Esophagus (tissue), 2 donors: ENCODE results near the gene ANKRD13A. TPM values are rescaled to one million over a fixed set of nuclear protein-coding genes. Genes with fewer than 3 reads are reported as not detected.
"Not testable (repeated sequence)": the region's sequence is repeated elsewhere in the genome, so short reads cannot be mapped to it uniquely, and the experiment has no call there.

Source experiments
- H3K27ac ChIP-seq, 2 donors: one replicate each; pipeline ENCODE4 v1.5.1; 2013; ENCODE audit warnings: low read depth in 2 of 2, mild to moderate bottlenecking in 2 of 2, inconsistent platforms in 1 of 2, low read length in 1 of 2, moderate library complexity in 1 of 2
- H3K27me3 ChIP-seq, 2 donors: one replicate each; pipeline ENCODE4 v1.6.1; 2013; ENCODE audit warnings: low read length in 2 of 2, control low read depth in 1 of 2, mild to moderate bottlenecking in 1 of 2; ENCODE audit not compliant: insufficient read depth in 2 of 2, control insufficient read depth in 1 of 2
- H3K36me3 ChIP-seq, 2 donors: one replicate each; pipeline ENCODE4 v1.6.1; 2013; ENCODE audit warnings: low read length in 1 of 2; ENCODE audit not compliant: control insufficient read depth in 2 of 2, insufficient read depth in 2 of 2
- H3K4me1 ChIP-seq, 2 donors: one replicate each; pipeline ENCODE4 v1.6.1; 2013; ENCODE audit warnings: low read length in 1 of 2; ENCODE audit not compliant: control insufficient read depth in 2 of 2, insufficient read depth in 2 of 2
- H3K4me3 ChIP-seq, 2 donors: one replicate each; pipeline ENCODE4 v1.5.1; 2013; ENCODE audit warnings: low read length in 2 of 2, mild to moderate bottlenecking in 2 of 2, low read depth in 1 of 2, moderate library complexity in 1 of 2
- H3K9me3 ChIP-seq, 2 donors: one replicate each; pipeline ENCODE4 v1.6.1; 2013; ENCODE audit warnings: mild to moderate bottlenecking in 2 of 2, low read depth in 1 of 2, low read length in 1 of 2, moderate library complexity in 1 of 2; ENCODE audit not compliant: control insufficient read depth in 2 of 2, insufficient read depth in 1 of 2
- WGBS, 2 donors: extraction: QIAGEN DNeasy Blood & Tissue Kit; methylation state at CpG; one replicate each; pipeline ENCODE4 v1.1.7; 2013; 5-methylcytosine and 5-hydroxymethylcytosine counted together
- polyA plus RNA-seq, 2 donors: library from polyadenylated mRNA; stranded (reverse); fragments of 200-250 nt; gene quantifications; one replicate each; pipeline ENCODE4 v1.2.3, GENCODE V29; 2013
- donor health status: healthy with polysubstance abuse.
- donor health status: Bipolar disorder and iron deficiency.

The ANKRD13A gene
- polyA plus RNA-seq, 2 donors, result 20.0 to 25.4 TPM

- H3K4me1 ChIP-seq, result peaks cover 0 to 2% of the 10 kb centered on the region in 2 donors
- no peaks in the 10 kb centered on the region for H3K36me3 ChIP-seq
- H3K4me3 ChIP-seq, result no peak overlapping the region
- 74 to 79% methylated on average over 8 of the region's 8 CpGs for WGBS, 2 donors
- no peaks in the 10 kb centered on the region for H3K27me3 ChIP-seq
- peak overlapping the region in 1 of 2 donors; percentile 37 for H3K27ac ChIP-seq
- H3K9me3 ChIP-seq, result no peaks in the 10 kb centered on the region
Measured at GRCh38 chr12:110002676-110003515, 3.7 kb downstream of the ANKRD13A start.

DNA sequence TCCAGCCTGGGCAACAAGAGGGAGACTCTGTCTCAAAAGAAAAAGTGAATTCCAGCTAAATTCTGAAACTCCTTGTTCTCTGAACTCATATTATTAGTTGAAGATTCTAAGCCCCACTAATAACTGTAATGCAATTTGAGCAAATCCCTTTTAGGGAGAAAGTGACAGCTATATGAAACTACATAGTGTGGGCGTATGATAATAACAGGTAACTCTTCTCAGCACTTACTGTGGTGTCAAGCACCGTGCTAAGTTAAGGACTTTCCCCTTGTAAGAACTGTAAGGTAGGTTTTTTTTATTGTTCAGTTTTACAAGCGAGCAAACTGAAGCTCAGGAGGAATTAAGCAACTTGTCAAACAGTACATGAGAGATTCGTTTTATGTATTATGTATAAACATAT is 5.4 kb downstream of the ANKRD13A start:
- Histone ChIP-seq H3K4me3 (no peak overlapping the region), H3K27me3 (no peaks in the 10 kb centered on the region), H3K36me3 (no peaks in the 10 kb centered on the region), H3K27ac (no peak overlapping the region), H3K9me3 (no peaks in the 10 kb centered on the region), H3K4me1 (peaks cover 0 to 2% of the 10 kb centered on the region in 2 donors)
- WGBS, 2 donors, result 57 to 73% methylated on average over 4 of the region's 4 CpGs

- H3K4me1 ChIP-seq, result peaks cover 0 to 2% of the 10 kb centered on the region in 2 donors
- H3K27ac ChIP-seq, result no peak overlapping the region
- H3K27me3 ChIP-seq, result no peaks in the 10 kb centered on the region
- whole genome bisulfite sequencing, 2 donors, result 89% methylated on average over 7 of the region's 7 CpGs
- no peaks in the 10 kb centered on the region for H3K36me3 ChIP-seq
- no peaks in the 10 kb centered on the region for H3K9me3 ChIP-seq
- H3K4me3 ChIP-seq, result no peak overlapping the region
Measured at GRCh38 chr12:110005319-110005973, 6.2 kb downstream of the ANKRD13A start.

- no peak overlapping the region for H3K27ac ChIP-seq
- 95 to 97% methylated on average over 4 of the region's 4 CpGs for WGBS, 2 donors
Measured at GRCh38 chr12:110006115-110006514, 6.9 kb downstream of the ANKRD13A start.

GRCh38 chr12:110007881-110008280 is 8.7 kb downstream of the ANKRD13A start:
- Histone ChIP-seq H3K36me3 (peaks cover 0 to 3% of the 10 kb centered on the region in 2 donors), H3K4me1 (peaks cover 0 to 2% of the 10 kb centered on the region in 2 donors), H3K27ac (no peak overlapping the region), H3K4me3 (no peak overlapping the region), H3K9me3 (no peaks in the 10 kb centered on the region), H3K27me3 (no peaks in the 10 kb centered on the region)

More at GRCh38 chr12:110006115-110006514, 6.9 kb downstream of the ANKRD13A start:
- no peaks in the 10 kb centered on the region for H3K27me3 ChIP-seq
- H3K4me3 ChIP-seq, result no peak overlapping the region
- no peaks in the 10 kb centered on the region for H3K36me3 ChIP-seq
- H3K4me1 ChIP-seq, result peaks cover 0 to 2% of the 10 kb centered on the region in 2 donors
- no peaks in the 10 kb centered on the region for H3K9me3 ChIP-seq

- not testable (repeated sequence) for H3K4me3 ChIP-seq, H3K27me3 ChIP-seq
- WGBS, 2 donors, result 87 to 91% methylated on average over 15 of the region's 15 CpGs
Measured at GRCh38 chr12:110008681-110009398, 9.6 kb downstream of the ANKRD13A start.

DNA sequence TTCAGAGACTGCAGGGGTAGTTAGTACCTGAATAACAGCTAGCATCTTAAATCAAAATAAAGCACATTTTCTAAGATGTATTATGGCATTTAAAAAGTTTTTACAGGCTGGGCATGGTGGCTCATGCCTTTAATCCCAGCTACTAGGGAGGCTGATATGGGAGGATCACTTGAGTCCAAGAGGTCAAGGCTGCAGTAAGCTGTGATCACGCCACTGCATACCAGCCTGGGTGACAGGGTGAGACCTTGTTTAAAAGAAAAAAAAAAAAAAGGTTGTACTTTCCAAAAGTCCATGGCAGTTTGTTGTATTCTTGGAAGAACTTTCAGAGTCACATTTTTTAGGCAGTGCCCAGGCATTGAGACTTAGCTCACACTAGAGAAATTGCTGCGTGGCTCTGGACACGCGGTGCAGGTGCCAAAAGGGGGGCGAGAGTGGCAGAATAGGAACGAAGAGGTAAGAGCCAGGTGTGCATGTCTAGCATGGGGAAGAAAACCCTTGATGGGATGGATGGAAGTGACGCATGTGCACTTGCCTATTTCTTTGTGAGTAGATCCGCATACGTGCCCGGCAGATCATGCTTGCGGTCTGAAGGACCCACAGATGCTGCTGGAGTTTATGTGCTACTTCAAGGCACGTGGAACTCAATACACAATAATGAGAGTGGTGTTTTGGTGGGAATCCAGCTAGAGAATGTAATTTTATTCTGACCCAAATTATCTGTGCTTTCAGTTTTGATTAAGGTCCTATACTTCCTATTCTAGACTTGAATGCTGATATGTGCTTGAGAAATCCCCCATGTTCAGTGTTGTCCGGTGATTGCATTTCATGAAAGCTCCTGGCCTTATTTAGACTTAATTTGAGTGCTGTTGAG is 11.9 kb downstream of the ANKRD13A start:
- H3K4me3 ChIP-seq, result no peak overlapping the region
- H3K27me3 ChIP-seq, result no peaks in the 10 kb centered on the region
- no peak overlapping the region for H3K27ac ChIP-seq
- no peaks in the 10 kb centered on the region for H3K4me1 ChIP-seq
- H3K36me3 ChIP-seq, result peaks cover 0 to 8% of the 10 kb centered on the region in 2 donors
- H3K9me3 ChIP-seq, result no peaks in the 10 kb centered on the region
- 82 to 88% methylated on average over 13 of the region's 13 CpGs for WGBS, 2 donors

More at GRCh38 chr12:110008681-110009398, 9.6 kb downstream of the ANKRD13A start:
- H3K36me3 ChIP-seq, H3K4me1 ChIP-seq, H3K9me3 ChIP-seq, H3K27ac ChIP-seq: not testable (repeated sequence)

DNA sequence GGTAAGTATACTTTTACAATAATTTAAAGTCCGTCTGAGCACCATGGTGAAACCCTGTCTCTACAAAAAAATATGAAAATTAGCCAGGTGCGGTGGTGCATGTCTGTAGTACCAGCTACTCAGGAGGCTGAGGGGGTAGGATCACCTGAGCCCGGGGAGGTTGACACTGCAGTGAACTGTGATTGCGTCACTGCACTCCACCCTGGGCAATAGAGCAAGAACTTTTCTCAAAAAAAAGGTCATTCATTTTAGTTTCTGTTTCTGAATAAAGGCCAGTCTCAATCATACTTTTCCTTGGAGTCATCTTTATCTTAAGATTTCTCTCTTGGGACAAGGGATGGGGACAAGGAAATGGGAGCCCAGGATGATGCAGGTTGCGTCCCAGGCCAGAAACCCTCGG is 12.9 kb downstream of the ANKRD13A start:
- Histone ChIP-seq H3K27ac (no peak overlapping the region), H3K4me3 (no peak overlapping the region), H3K4me1 (no peaks in the 10 kb centered on the region), H3K36me3 (peaks cover 0 to 8% of the 10 kb centered on the region in 2 donors), H3K9me3 (no peaks in the 10 kb centered on the region), H3K27me3 (no peaks in the 10 kb centered on the region)
- 81 to 84% methylated on average over 6 of the region's 6 CpGs for WGBS, 2 donors

DNA sequence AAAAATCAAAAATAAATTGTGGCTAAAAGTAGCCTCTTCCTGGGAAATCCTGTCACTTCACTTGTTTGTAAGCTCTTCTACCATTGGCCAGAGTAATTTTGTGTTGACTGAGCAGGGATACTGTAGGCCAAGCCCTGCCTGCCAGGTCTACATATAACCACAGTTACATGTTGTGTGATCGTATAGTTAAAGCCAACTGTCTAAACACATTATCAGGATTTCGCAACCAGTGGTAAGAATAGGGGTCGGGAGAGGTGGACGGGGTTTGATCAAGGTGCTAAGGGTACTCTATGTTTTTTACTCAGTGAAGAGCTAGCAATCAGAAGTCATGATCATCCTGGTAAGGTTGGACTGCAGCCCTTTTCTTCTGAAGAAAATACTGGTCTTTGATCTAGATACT is 13.4 kb downstream of the ANKRD13A start:
- peaks cover 0 to 8% of the 10 kb centered on the region in 2 donors for H3K36me3 ChIP-seq
- no peaks in the 10 kb centered on the region for H3K4me1 ChIP-seq
- H3K4me3 ChIP-seq, result no peak overlapping the region
- 79 to 80% methylated on average over 4 of the region's 4 CpGs for WGBS, 2 donors
- H3K27ac ChIP-seq, result no peak overlapping the region
- no peaks in the 10 kb centered on the region for H3K9me3 ChIP-seq
- H3K27me3 ChIP-seq, result no peaks in the 10 kb centered on the region
